Ammon's horn (tissue), 1 donor: Measurements from ENCODE around the gene ANKRD40CL.

Source experiments
- DNase-seq: peaks from one replicate; pipeline ENCODE4 v3.0.0-alpha.2; 2016; ENCODE audit warnings: low spot score

The ANKRD40CL gene

GRCh38 chr17:50787106-50787505 is 19.8 kb upstream of the ANKRD40CL start:
- DNase-seq: no peak

- peak; percentile 81 for DNase-seq
These were observed 18.7 kb upstream of the ANKRD40CL start for GRCh38 chr17:50785946-50786570.

GRCh38 chr17:50785126-50785525 is 17.8 kb upstream of the ANKRD40CL start:
- DNase-seq: no peak

- DNase-seq: no peak
These were observed 16.6 kb upstream of the ANKRD40CL start for GRCh38 chr17:50783905-50784304.

DNA sequence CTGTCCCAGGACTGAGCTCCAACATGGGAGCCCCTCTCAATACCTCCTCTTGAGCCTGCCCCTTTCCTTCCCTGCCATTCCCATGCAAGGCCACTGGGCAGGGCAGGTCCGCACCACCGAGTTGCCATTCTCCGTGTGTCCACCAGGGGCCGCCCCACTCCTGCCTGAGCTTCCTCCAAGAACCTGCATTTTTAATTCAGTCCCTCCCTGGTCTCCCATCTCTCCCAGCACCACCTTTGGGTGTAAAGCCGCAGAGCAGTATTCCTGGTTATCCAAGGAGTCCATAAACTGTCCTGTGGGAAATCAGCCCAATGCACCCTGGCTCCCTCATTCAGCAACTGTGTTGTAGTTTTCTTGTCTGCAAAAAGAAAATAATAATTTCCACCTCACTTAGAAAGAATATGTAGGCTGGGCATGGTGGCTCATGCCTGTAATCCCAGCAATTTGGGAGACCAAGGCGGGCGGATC is 15.9 kb upstream of the ANKRD40CL start:
- DNase-seq: peak; percentile 92

DNA sequence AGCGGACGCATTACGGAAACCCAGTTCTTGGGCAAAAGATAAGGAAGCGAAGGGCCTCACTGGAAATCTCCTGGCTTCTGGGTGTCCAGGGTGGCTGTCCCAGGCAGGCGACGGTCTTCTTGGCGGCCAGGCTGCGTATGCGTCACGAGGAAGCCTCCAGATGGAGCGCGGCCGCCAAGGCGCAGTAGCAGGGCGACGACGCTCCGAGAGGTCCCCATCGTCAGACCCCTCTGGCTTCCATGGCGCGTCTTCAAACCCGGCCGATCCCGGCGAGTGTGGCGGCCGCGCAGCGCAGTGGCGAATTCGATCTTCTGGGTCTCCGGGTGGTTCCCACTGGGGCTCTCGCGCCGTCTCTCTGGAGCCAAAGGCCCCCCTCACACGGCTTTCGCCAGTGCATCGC is 13.8 kb upstream of the ANKRD40CL start:
- DNase-seq: no peak

GRCh38 chr17:50779747-50780353 is 12.5 kb upstream of the ANKRD40CL start:
- DNase-seq: no peak

GRCh38 chr17:50778988-50779387 is 11.7 kb upstream of the ANKRD40CL start:
- no peak for DNase-seq

GRCh38 chr17:50778471-50778870 is 11.2 kb upstream of the ANKRD40CL start:
- no peak for DNase-seq

GRCh38 chr17:50775926-50776325 is 8.6 kb upstream of the ANKRD40CL start:
- DNase-seq: no peak

DNA sequence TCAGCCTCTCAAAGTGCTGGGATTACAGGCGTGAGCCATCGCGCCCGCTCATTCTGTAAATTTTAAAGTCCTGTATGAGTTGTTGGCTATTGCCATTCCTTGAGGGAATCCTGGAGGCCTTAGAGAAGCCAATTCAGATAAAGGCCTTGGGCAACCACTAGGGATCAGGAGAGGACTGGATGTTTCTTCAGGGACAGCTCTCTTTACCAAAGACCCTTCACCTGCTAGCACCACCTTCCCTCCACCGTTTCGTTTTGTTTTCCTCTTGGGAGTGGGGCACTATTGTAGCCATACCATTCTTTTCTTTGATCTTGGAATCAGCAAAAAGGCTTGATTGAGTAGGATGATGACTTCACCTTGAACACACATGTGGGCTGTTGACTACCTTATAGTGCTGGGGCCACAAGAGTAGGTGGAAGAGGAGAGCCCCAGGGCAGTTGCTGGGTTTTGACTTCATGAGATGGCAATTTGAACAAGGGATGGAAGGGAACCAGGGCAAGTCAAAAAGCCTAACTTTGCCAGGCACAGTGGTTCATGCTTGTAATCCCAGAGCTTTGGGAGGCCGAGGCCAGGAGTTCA is 7.0 kb upstream of the ANKRD40CL start:
- no peak for DNase-seq

DNA sequence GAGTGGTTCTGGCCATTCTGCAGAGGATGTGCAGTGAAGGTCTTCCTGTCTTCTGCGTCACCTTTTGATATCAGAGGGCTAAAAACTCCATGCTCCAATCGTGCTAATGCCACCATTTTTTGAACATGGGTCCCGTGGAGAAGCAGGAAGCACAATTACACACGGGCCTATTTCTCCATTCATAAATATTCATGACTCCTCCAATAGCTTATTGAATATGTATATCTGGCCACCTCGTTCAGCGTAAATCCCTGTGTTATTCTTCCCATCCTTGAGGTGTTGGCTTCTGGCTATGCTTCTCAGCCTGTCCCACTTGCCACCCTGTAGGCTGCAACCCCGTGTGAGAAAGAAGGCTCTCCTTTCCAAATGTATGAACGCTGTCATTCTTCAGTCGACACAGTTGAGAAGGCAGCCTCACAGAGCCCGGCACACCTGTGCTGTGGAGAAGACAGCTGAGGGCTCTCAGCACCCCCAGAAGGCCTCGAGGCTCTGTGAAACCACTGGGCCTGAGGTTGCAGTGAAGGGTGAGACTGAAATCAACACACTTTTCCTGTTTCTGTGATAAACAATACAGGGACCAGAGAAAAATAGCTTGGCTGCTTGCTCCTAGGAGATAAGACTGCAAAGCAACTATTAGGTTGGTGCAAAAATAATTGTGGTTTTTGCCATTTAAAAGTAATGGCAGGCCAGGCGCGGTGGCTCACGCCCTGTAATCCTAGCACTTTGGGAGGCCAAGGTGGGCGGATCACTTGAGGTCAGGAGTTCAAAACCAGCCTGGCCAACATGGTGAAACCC is 4.9 kb upstream of the ANKRD40CL start:
- DNase-seq: no peak

DNA sequence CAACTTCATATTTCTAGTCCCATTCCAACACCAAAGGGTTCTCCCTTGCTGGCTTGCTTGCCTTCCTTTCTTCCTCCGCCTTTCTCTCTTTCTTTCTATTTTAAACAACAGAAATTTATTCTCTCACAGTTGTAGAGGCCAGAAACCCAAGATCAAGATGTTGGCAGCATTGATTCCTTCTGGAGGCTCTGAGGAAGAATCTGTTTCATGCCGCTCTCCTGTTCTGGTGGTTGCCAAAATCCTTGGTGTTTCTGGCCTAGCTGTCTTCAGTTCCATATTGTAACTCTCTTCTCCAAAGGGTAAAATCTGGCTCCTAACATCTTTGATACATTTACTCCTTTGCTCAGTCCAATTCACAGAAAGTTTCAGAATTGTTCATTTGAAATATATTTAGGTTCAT is 3.0 kb upstream of the ANKRD40CL start:
- DNase-seq: no peak

DNA sequence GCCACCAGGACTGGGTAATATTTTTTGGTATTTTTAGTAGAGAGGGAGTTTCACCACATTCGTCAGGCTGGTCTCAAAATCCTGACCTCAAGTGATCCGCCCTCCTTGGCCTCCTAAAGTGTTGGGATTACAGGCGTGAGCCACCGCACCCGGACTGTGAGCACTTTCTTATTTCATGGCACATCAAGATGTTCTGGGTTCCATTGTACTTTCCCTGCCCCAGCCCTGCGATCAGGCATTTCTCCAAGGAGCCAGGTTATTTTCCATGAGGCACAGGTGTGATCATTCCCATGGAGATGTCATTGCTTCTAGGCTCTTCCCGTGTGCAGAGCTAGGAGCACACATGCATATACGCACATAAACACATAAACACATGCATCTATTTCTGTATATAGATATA is 2.6 kb upstream of the ANKRD40CL start:
- no peak for DNase-seq

- no peak for DNase-seq
These were observed 1.0 kb upstream of the ANKRD40CL start for GRCh38 chr17:50768346-50768761.

GRCh38 chr17:50767030-50767429 is 288 bp downstream of the ANKRD40CL start:
- no peak for DNase-seq

GRCh38 chr17:50766222-50767023 is 895 bp downstream of the ANKRD40CL start:
- DNase-seq: no peak

DNA sequence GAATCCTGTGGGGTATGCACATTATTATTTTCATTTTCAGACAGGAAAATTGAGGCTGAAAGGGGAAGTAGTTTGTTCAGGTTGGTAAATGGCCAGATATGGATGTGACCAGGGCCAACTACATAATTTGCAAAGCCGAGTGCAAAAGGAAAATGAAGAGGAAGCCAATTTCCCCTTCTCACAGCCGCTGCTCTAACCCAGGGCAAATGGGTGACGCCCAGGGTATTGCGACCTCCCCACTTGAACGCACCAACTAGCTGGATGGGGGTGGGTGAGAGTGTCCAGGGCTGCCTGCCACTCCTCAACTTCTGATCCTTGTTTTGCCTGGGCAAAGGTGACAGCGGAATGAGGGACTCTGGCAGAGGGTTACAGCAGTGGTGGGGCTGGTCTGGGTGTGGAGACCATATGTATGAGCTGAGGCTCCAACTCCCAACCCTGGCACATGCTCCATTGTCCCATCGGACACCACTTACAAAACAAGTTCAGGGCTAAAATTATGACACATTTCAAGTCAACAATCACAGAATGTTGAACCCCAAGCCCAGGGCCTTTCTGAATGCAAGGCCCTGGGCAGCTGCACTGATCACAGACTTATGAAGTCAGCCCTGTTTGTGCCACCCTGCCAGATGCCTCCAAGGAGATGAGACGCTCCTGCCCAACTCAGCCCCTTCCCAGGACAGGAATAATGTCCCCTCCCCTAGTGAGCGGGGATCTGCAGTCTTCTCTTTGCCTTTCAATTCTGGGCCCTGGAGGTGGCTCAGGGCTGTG is 1.7 kb downstream of the ANKRD40CL start:
- DNase-seq: no peak

DNA sequence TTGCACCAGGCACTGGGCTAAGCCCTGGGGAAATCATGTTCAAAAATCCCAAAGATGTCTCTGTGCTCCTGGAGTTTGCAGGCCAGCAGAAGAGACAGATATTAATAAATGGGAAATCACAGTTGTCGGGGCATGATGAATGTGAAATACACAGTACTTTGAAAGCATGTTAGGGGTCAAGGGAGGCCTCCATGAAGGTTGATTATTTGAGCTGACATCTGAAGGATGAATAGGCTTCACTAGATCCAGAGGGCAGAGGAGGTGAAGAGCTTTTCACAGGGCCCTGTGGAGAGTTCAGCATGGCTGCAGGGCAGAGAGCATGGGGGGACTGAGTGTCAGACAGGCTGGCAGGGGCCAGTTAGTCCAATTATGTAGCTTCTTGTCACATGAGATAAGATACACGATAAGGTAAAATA is 2.6 kb downstream of the ANKRD40CL start:
- DNase-seq: no peak

DNA sequence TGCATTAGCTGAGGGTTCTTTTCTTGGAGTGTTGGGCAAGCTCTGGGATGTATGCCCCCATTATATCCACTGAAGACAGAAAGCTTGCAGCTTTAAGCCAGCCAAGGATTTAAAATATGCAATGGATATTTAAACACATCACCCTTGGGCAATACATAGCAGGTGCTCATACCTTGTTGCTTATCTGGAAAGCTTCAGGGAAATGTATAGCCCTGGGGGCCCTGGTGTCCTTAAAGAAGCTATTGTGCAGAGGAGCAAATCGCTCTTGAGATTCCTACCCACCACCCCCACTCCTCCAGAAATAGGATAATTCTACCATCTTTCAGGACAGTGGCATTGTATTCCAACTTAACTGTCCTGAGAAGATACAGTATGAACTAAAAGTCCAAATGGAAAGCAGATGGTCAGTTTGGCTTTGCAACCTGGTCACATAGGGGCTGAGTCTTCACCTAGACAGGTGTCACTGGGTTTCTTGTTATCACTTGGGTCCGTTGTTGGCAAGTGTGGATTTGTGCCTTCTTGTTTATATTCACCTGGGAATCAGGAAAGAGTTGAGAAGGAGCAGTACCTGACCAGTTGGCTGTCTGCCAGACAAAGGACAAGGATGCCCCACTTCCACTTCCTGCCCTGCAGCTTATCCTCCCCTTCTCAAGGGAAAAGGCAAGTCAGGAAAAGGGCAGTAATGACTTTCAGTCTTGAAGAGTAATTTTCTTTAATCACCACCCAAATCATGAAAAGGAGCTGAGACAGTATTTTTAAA is 3.4 kb downstream of the ANKRD40CL start:
- DNase-seq: no peak
